NCI-H1048 (cell line): Measurements from ENCODE around the gene TUBB.

Experiments used
- DNase-seq: peaks from one replicate; lab custom pipeline; 2025; lab: John Stamatoyannopoulos, UW

The TUBB gene

GRCh38 chr6:30687659-30688431 lies 32.3 kb upstream of the TUBB start:
- no peak for DNase-seq

DNA sequence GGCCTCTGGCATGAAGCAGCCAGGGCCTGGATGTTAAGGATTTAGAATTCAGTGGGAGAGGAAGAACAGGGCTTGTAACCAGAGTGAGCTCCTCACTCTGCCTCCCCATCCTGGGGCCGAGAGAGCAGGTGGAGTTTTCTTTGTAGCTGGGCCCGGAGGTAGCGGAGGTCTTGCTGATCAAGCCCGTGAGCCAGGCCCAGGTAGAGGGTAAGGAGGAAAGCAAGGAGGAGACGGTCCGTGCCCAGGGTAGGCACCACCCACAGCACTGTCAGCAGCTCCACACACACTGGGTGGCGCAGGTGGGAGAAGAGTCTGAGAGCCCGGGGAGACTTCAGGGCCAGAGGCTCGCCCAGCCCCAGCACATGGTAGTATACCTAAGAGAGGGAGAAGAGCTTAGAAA lies 31.6 kb upstream of the TUBB start:
- DNase-seq: no peak

GRCh38 chr6:30689022-30689865 lies 30.9 kb upstream of the TUBB start:
- DNase-seq: no peak

- DNase-seq: no peak
Measured at GRCh38 chr6:30689985-30690384, 30.2 kb upstream of the TUBB start.

DNA sequence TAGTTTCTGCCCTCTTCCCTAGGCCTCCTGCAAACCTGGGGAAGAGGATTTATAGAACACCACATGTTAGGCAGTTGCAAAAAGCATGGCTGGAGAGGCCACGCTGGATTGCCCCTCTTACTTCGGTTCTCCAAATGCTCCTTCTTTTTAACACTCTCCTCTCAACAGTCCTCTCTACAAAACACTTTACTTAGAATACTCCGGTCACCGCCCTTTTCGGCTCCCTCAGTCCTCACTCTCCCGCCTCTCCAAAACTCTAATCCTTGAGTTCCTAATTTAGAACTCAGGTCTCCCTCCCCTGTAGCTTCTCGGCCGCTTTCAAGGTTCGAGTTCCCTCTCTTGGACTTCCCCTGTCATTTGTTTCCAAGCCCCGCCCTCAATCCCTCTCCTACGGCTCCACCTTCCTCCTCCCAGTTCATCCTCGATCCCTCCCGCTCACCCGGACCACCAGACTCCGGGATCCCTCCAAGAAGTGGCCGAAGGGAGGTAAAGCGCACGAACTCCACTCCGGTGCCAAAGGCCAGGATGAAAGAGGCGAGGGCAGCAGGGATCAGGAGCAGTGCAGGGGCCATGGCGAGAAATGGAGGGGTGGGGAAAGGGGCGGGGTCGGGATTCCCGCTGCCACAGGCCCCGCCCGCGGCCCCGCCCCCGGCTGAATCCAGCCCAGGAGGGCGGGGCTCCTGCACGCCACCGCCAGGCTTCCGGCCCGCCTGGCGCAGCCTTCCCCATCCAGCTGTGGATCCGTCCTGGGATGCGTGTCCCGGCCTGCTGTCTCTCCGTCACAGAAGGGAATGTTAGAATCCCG lies 29.5 kb upstream of the TUBB start, which contains the start of gene NRM:
NRM (minus strand) TSS at position 582 of the 805 bp plus-strand sequence; CDS start at position 572, 10 bp downstream.
- peak; percentile 72 for DNase-seq

DNA sequence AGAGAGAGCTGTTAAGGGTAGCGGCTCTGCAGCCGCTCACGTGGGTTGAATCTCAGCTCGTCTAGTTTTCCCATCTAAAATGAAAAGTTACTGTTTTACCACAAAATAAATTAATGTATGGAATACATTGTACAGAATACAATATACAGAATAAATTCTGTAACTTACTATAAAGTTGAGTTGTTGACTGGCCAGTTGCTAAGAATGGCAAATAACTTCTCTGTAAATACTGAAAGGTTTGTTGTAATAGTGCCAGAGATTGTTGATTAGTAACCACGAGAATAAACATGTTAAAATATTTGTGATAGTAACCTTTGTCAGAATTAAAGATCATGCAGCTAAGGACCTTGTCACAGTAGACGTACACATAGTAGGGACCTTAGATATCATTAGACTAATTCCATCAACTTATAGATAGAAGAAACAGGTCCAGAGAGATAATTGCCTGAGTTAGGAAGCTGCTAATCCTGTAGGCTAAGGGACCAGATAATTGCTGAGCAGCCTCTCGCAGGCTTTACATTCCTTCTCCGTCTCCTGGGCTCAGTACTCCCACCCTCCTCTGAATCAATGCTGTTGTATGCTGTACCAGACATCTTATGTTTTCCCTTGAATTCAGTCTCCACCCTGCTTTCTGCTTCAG lies 28.8 kb upstream of the TUBB start:
- DNase-seq: no peak

GRCh38 chr6:30696432-30696831 lies 23.7 kb upstream of the TUBB start:
- DNase-seq: no peak

DNA sequence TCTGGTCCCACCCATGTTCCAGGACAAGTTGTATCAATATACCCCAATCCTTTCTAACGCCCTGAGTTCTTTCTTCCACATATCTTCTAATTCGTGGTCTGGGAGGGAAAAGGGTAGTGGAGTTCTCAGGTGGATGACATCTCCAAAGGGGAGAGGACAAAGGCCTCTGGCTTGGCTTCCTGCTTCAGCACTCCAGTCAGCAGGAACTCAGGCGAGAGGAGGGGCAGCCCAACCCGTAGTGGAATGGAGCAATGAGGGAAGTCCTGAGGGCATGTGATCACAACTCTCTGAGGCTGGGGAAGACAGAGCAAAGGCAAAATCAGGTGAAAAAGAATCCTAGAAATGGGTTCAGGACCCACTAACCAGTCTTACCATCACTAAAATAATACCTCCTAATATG lies 19.8 kb upstream of the TUBB start:
- DNase-seq: no peak

- DNase-seq: no peak
Measured at GRCh38 chr6:30703011-30703410, 17.1 kb upstream of the TUBB start.

DNA sequence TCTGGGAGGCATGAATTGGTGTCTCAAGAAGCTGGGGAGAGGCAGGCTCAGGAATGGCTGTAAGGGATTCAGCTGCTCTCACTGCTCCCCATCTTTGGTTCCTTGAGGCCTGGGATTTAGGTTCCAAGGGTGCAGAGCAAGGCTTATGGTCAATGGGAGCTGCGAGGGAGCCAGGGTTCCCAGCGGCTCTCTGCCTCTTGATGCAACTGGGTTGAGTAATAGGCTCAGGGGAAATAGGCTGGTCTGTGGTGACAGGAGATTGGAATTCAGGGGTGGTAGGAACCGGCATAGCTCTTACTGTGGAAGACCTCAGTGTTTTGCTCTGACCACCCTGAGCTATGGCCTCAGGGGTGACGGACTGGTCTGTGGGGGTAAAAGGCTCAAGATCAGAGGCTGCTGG lies 16.3 kb upstream of the TUBB start:
- DNase-seq: no peak

GRCh38 chr6:30705620-30706019 lies 14.5 kb upstream of the TUBB start:
- no peak for DNase-seq

- DNase-seq: no peak
Measured at GRCh38 chr6:30707281-30707850, 12.8 kb upstream of the TUBB start.

DNA sequence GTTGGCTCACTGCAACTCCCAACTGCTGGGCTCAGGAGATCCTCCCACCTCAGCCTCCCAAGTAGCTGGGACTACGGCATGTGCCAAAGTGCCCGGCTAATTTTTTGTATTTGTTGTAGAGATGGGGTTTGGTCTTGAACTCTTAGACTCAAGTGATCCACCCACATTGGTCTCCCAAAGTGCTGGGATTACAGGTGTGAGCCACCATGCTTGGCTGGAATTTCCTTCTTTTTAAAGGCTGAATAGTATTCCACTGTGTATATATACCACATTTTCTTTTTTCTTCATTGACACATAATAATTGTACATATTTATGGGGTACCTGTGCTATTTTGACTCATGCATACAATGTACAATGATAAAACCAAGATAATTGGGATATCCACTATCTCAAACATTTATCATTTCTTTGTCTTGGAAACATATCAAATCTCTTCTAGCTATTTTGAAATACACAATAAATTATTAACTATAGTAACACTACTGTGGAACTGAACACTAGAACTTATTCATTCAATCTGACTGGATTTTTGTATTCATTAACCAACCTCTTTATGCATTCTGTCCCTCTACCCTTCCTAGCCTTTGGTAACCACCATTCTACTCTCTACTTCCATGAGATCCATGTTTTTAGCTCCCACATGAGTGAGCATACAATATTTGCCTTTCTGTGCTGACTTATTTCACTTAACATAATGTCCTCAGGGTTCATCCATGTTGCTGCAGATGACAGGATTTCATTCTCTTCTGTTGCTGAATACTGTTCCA lies 10.9 kb upstream of the TUBB start:
- DNase-seq: no peak

- no peak for DNase-seq
Measured at GRCh38 chr6:30711758-30712380, 8.3 kb upstream of the TUBB start.

DNA sequence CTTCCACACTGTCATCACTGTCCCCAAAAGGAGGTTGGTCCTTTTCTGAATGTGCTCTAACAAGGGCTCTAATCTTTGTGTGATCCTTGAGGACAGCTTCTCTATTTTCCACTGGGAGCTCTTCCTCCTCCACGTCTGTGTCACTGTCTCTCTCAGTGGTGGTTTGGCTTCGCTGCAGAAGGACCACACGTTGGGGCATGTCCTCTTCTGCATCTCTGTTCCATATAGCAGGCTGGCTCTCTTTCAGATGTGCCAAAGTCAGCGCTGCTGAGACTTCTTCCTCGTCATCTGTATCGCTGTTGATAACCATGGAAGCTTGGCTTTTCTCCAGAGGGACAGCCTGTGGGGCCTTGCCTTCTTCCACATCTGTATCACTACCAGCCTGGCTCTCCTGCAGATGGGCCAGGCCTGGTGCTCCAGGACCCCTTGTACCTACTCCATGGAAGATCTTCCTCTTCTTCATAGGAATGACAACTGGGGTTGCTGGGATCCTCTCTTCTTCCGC lies 7.7 kb upstream of the TUBB start:
- DNase-seq: no peak

GRCh38 chr6:30714263-30714662 lies 5.9 kb upstream of the TUBB start:
- no peak for DNase-seq

- no peak for DNase-seq
Measured at GRCh38 chr6:30716879-30717128, 3.3 kb upstream of the TUBB start.

DNA sequence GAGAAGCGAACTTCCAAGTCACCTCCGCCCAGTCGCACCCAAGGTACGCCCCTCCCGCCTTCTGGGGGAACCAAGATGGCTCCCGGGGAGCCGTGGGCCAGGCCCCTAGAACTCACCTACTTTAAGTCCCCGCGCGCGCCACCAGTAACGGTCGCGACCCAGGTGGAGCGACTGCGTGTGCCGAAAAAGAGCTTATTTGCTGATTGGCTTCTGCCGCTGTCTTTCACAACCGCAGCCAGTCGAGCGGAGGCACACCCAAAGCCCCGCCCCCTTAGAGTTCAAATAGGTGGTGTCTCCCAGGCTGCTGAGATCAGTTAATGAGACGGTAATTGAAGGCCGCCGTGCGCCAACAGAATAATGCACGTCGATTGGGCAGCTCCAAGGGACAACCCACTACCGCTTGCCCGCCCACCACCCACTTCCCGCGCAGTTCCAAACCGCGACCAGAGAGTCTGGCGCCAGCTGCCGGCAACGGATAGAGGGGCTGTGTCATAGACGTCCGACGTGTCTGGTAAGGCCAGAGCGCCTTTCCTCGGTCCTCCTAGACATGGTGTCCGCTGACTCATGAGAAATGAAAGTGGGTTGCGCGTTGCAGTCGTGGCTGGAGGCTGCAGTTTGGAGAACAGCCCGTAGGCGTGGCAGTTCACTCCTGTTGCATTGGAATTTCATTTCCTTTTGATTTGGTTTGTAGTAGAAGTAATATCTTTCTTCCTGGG lies 2.9 kb upstream of the TUBB start, which contains the start of gene MDC1:
MDC1 (minus strand) TSS at position 153 of the 716 bp plus-strand sequence. CDS start 2,106 bp downstream, outside the sequence.
- peak; percentile 100 for DNase-seq
